ENCODE data around the gene GLI3. TPM values are rescaled to one million over a fixed set of nuclear protein-coding genes. Genes with fewer than 3 reads are reported as not detected.

The GLI3 gene
- total and polyA plus RNA-seq, 10 of the 15 experiments (the other 5 are each of a cell fraction or from before 2014, with no cell fraction given) = 0.01 TPM; not detected in 8

GRCh38 chr7:42218248-42218647, 18.8 kb downstream of the GLI3 start:
- DNase-seq (ENCODE audit: low read depth, low spot score) = no peak
- H2AFZ ChIP-seq (ENCODE audit: control insufficient read depth, low read depth, low read length) = no peak overlapping the region
- no peak overlapping the region for H3K27ac ChIP-seq (ENCODE audit: control insufficient read depth, insufficient read depth)
- 0 out of 4 replicates have a peak, but pooled peaks cover 0 to 2% of the 10 kb centered on the region in 2 experiments for H3K27me3 ChIP-seq (replicated peaks in 1 of 2; ENCODE audit: control insufficient read depth in 2 of 2, insufficient read depth in 2 of 2, low read length in 1 of 2)
- no peaks in the 10 kb centered on the region for H4K20me1 ChIP-seq (ENCODE audit: control insufficient read depth, insufficient read depth)
- FAIRE-seq = no peak
- H3K9ac ChIP-seq (ENCODE audit: control insufficient read depth, insufficient read depth, low read length) = no peak overlapping the region
- in situ Hi-C loops (cut with MboI) (no loop called here), intact Hi-C loops (cut with micrococcal nuclease; ENCODE audit: unreplicated experiment) (no loop called here)
- BruUV-seq (replicated peaks) = no TSS peak
- POLR2A ChIA-PET = interaction anchor here (0.7 kb wide), 1 partner anchor 1297 kb away, joined by 4 read pairs; no protein-coding TSS in a partner anchor
- no peaks in the 10 kb centered on the region for H3K9me3 ChIP-seq (replicated peaks; ENCODE audit: control insufficient read depth, insufficient read depth, low read length)
- H3K4me1 ChIP-seq (ENCODE audit: control insufficient read depth, insufficient read depth, low read length) = no peaks in the 10 kb centered on the region
- WGBS (ENCODE audit: insufficient coverage, insufficient replicate concordance, low lambda C conversion rate, missing lambda C conversion rate) = 40% methylated on average over 2 of the region's 2 CpGs
- no peaks in the 10 kb centered on the region for H3K79me2 ChIP-seq (ENCODE audit: control insufficient read depth, insufficient read depth, low read length)
- no peak overlapping the region for H3K4me2 ChIP-seq (ENCODE audit: control insufficient read depth, insufficient read depth)
- CTCF ChIA-PET = no interaction called here
- H3K36me3 ChIP-seq (ENCODE audit: control insufficient read depth in 2 of 2, insufficient read depth in 2 of 2, low read length in 1 of 2) = no peaks in the 10 kb centered on the region
- ATAC-seq = no peak
- no peak overlapping the region for H3K4me3 ChIP-seq
- SMC1A ChIA-PET (ENCODE audit: uncharacterized antibody, unreplicated experiment) = no interaction called here
- RAD21 ChIA-PET (ENCODE audit: unreplicated experiment) = no interaction called here
- TF ChIP-seq PML (IDR thresholded peaks at IDR 0.05; ENCODE audit: low read length) (no peak), CREB1 (IDR thresholded peaks at IDR 0.05; ENCODE audit: low read depth) (no peak), RCOR1 (conservative IDR thresholded peaks at IDR 0.05; ENCODE audit: low read depth, low read length) (no peak), BMI1 (IDR thresholded peaks at IDR 0.05; ENCODE audit: borderline replicate concordance) (no peak)

GRCh38 chr7:42217548-42217947, 19.5 kb downstream of the GLI3 start:
- no peak overlapping the region for H3K4me3 ChIP-seq
- FAIRE-seq (no peak), DNase-seq (ENCODE audit: low read depth, low spot score) (no peak), ATAC-seq (no peak)
- H3K79me2 ChIP-seq (ENCODE audit: control insufficient read depth, insufficient read depth, low read length) = no peaks in the 10 kb centered on the region
- WGBS (ENCODE audit: insufficient coverage, insufficient replicate concordance, low lambda C conversion rate, missing lambda C conversion rate) = 28% methylated on average over 5 of the region's 5 CpGs
- no peaks in the 10 kb centered on the region for H3K9me3 ChIP-seq (replicated peaks; ENCODE audit: control insufficient read depth, insufficient read depth, low read length)
- RAD21 ChIA-PET (ENCODE audit: unreplicated experiment) = no interaction called here
- SMC1A ChIA-PET (ENCODE audit: uncharacterized antibody, unreplicated experiment) = no interaction called here
- H3K27me3 ChIP-seq (replicated peaks in 1 of 2; ENCODE audit: control insufficient read depth in 2 of 2, insufficient read depth in 2 of 2, low read length in 1 of 2) = 0 out of 4 replicates have a peak, but pooled peaks cover 0 to 2% of the 10 kb centered on the region in 2 experiments
- POLR2A ChIA-PET = interaction anchor here (0.7 kb wide), 1 partner anchor 1296 kb away, joined by 4 read pairs; no protein-coding TSS in a partner anchor
- no peak overlapping the region for H3K27ac ChIP-seq (ENCODE audit: control insufficient read depth, insufficient read depth)
- no peaks in the 10 kb centered on the region for H3K4me1 ChIP-seq (ENCODE audit: control insufficient read depth, insufficient read depth, low read length)
- CTCF ChIA-PET = no interaction called here
- intact Hi-C loops (cut with micrococcal nuclease; ENCODE audit: unreplicated experiment) = no loop called here
- no peaks in the 10 kb centered on the region for H4K20me1 ChIP-seq (ENCODE audit: control insufficient read depth, insufficient read depth)
- in situ Hi-C loops (cut with MboI) = no loop called here
- H3K9ac ChIP-seq (ENCODE audit: control insufficient read depth, insufficient read depth, low read length) = no peak overlapping the region
- H3K36me3 ChIP-seq (ENCODE audit: control insufficient read depth in 2 of 2, insufficient read depth in 2 of 2, low read length in 1 of 2) = no peaks in the 10 kb centered on the region
- no TSS peak for BruUV-seq (replicated peaks)
- no peak overlapping the region for H2AFZ ChIP-seq (ENCODE audit: control insufficient read depth, low read depth, low read length)
- no peak overlapping the region for H3K4me2 ChIP-seq (ENCODE audit: control insufficient read depth, insufficient read depth)
- TF ChIP-seq CUX1 (IDR thresholded peaks at IDR 0.05; ENCODE audit: insufficient replicate concordance, low read depth, low read length) = no peak
- TF ChIP-seq, protein P1, sequence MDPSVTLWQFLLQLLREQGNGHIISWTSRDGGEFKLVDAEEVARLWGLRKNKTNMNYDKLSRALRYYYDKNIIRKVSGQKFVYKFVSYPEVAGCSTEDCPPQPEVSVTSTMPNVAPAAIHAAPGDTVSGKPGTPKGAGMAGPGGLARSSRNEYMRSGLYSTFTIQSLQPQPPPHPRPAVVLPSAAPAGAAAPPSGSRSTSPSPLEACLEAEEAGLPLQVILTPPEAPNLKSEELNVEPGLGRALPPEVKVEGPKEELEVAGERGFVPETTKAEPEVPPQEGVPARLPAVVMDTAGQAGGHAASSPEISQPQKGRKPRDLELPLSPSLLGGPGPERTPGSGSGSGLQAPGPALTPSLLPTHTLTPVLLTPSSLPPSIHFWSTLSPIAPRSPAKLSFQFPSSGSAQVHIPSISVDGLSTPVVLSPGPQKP (IDR thresholded peaks at IDR 0.05; ENCODE audit: low read depth, low read length) = no peak
- TF ChIP-seq ZSCAN29 (IDR thresholded peaks at IDR 0.05) = no peak
- TF ChIP-seq TCF3 (IDR thresholded peaks at IDR 0.05; ENCODE audit: borderline replicate concordance, insufficient read depth, low read depth, low read length) = no peak
- no peak for TF ChIP-seq RUNX3 (IDR thresholded peaks at IDR 0.05; ENCODE audit: low read length)
- no peak for TF ChIP-seq KLF5 (IDR thresholded peaks at IDR 0.05; ENCODE audit: partially characterized antibody)
- TF ChIP-seq CBFB (IDR thresholded peaks at IDR 0.05; ENCODE audit: low read depth) = no peak
- TF ChIP-seq DPF2 (IDR thresholded peaks at IDR 0.05) = no peak
- no peak for TF ChIP-seq SMAD1 (IDR thresholded peaks at IDR 0.05; ENCODE audit: low read depth, partially characterized antibody)
- no peak for TF ChIP-seq ATF7 (IDR thresholded peaks at IDR 0.05; ENCODE audit: low read depth)

All from GM12878 (cell line).